HCEC 1CT (cell line): ENCODE data around the gene MBD1.
"Not testable (repeated sequence)": the region's sequence is repeated elsewhere in the genome, so short reads cannot be mapped to it uniquely, and the experiment has no call there.

Experiments used
- DNase-seq: peaks from one replicate; pipeline ENCODE4 v3.0.0-alpha.2; 2017

The MBD1 gene

GRCh38 chr18:50289108-50289443, 7.8 kb upstream of the MBD1 start:
- no peak for DNase-seq

- not testable (repeated sequence) for DNase-seq
Measured at GRCh38 chr18:50288348-50289107, 7.2 kb upstream of the MBD1 start.

- peak; percentile 99 for DNase-seq
Measured at GRCh38 chr18:50287441-50288347, 6.4 kb upstream of the MBD1 start, which contains the start of gene CXXC1. TSS of gene CXXC1 (minus strand) at chr18:50287692. CDS start at chr18:50287589, 103 bp downstream.

- no peak for DNase-seq
Measured at GRCh38 chr18:50287028-50287440, 5.7 kb upstream of the MBD1 start.

GRCh38 chr18:50286391-50287027, 5.2 kb upstream of the MBD1 start:
- DNase-seq: peak; percentile 53

GRCh38 chr18:50285631-50286321, 4.5 kb upstream of the MBD1 start:
- no peak for DNase-seq

GRCh38 chr18:50285071-50285470, 3.7 kb upstream of the MBD1 start:
- DNase-seq: no peak

GRCh38 chr18:50284255-50284885, 3.0 kb upstream of the MBD1 start:
- DNase-seq: no peak

GRCh38 chr18:50283469-50284209, 2.3 kb upstream of the MBD1 start:
- DNase-seq: no peak

GRCh38 chr18:50282521-50283335, 1.4 kb upstream of the MBD1 start:
- no peak for DNase-seq

- no peak for DNase-seq
Measured at GRCh38 chr18:50281972-50282520, 723 bp upstream of the MBD1 start.

GRCh38 chr18:50280707-50281294, 522 bp downstream of the MBD1 start:
- no peak for DNase-seq

- DNase-seq: no peak
Measured at GRCh38 chr18:50279752-50280151, 1.6 kb downstream of the MBD1 start.

- DNase-seq: peak; percentile 78
Measured at GRCh38 chr18:50277942-50278341, 3.4 kb downstream of the MBD1 start.

GRCh38 chr18:50276452-50276851, 4.9 kb downstream of the MBD1 start:
- DNase-seq: no peak

GRCh38 chr18:50275503-50276036, 5.8 kb downstream of the MBD1 start:
- DNase-seq: no peak

GRCh38 chr18:50274941-50275340, 6.4 kb downstream of the MBD1 start:
- no peak for DNase-seq

- DNase-seq: no peak
Measured at GRCh38 chr18:50274044-50274442, 7.3 kb downstream of the MBD1 start.

- no peak for DNase-seq
Measured at GRCh38 chr18:50273203-50274043, 7.9 kb downstream of the MBD1 start.
